Activated naive CD4-positive, alpha-beta T cell treated with anti-CD3 and anti-CD28 coated beads, Interleukin-2, amount 50 U/mL, for 24 hours (primary cell): Measurements from ENCODE around the gene CERS3.

Experiments
- H3K27ac Mint-ChIP-seq: one replicate; pipeline ENCODE4 v1.8.0; 2021; ENCODE audit warnings: mild to moderate bottlenecking, mixed read lengths
- H3K27me3 Mint-ChIP-seq: one replicate; pipeline ENCODE4 v1.8.0; 2021; ENCODE audit warnings: mixed read lengths
- H3K36me3 Mint-ChIP-seq: one replicate; pipeline ENCODE4 v1.8.0; 2021; ENCODE audit warnings: mixed read lengths
- H3K4me1 Mint-ChIP-seq: one replicate; pipeline ENCODE4 v1.8.0; 2021; ENCODE audit warnings: mixed read lengths
- H3K4me3 Mint-ChIP-seq: one replicate; pipeline ENCODE4 v1.8.0; 2021; ENCODE audit warnings: mild to moderate bottlenecking, mixed read lengths
- H3K9me3 Mint-ChIP-seq: one replicate; pipeline ENCODE4 v1.8.0; 2021; ENCODE audit warnings: mixed read lengths

CERS3 gene

DNA sequence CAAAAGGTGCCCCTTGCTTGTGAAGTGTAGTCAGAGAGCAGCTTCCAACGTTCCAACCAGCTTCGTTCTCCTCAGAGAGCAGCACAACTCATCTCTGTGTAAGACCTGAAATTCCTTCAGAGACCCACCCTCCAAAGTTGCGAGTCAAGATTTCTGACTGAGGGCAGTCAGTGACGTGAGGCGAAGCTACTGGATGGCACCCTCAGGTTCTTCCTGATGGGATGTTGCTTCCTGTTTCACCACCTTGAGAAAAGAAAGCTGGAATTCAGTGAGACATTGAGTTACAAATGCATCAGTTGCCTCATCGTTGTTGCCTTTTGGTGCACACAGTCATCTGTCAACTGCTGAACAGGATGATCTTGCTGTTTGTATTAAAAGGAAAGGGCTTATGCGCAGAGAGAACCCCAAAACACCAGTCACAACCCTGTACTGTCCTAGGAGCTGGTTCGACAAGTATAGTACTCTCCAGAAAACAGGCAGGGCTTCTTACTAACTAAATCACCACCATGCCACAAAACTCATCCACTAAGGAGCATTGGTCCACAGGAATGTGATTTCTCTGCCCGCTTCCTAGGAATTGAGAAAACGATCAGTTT is at the start of gene CERS3:
Gene CERS3 (minus strand): TSS at position 118 of the 596 bp plus-strand sequence. CDS start 27,101 bp downstream, outside the sequence.
- H3K27ac Mint-ChIP-seq: peak within 1 kb of the TSS; percentile 44
- no peaks in the 10 kb centered on the region for H3K27me3 Mint-ChIP-seq
- no peaks in the 10 kb centered on the region for H3K9me3 Mint-ChIP-seq
- H3K36me3 Mint-ChIP-seq: peaks cover 3% of the 10 kb centered on the region
- H3K4me1 Mint-ChIP-seq: peaks cover 31% of the 10 kb centered on the region
- H3K4me3 Mint-ChIP-seq: no peak within 1 kb of the TSS

DNA sequence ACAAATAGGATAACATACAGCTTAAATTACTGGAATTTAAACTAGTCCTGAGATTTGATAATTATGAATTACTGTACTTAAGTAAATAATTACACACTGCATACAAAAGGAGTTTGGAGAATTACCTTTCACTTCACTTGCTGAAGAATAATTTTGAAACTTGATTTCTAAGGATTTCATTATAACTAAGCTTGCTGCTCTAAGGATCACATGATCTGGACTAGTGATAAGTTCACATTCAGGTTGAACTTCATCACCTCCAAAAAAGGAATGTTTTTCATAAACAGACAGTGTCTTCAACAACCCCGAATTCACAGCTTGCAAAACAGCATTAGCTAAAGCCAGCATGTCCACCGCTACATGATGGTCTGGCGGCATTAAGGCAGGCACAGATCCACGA is 44.8 kb upstream of the CERS3 start:
- Mint-ChIP-seq H3K27me3 (no peaks in the 10 kb centered on the region), H3K36me3 (peaks cover 28% of the 10 kb centered on the region), H3K9me3 (no peaks in the 10 kb centered on the region), H3K4me3 (peak overlapping the region; percentile 12), H3K4me1 (peaks cover 71% of the 10 kb centered on the region), H3K27ac (peak overlapping the region; percentile 60)

DNA sequence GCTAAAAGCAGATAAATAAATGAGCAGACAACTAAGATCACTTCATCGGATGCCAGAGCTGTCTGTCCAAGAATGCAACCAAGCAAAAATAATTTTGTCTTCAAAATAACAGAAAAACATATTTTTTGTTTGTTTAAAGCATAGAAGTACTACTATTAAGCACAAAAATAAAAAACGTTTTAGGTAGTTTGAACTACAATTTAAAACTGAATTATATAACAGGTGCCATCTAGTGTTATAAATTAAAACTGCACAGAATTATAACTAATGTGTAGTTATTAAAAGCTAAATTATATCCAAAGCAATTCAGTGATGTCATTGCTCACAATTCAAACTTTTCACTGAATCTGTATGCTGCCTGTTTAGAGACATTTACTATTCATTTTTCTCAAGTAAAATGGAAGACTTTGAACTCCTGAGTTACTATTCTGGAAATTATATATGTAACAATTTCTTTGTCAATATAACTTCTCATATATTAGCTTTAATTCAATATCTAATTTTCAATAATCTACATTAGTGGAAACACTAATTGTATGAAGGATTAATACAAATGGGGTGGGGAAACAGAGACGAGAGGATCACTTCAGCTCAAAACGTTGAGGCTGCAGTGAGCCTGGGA is 43.7 kb upstream of the CERS3 start:
- Mint-ChIP-seq H3K9me3 (no peaks in the 10 kb centered on the region), H3K27me3 (no peaks in the 10 kb centered on the region), H3K27ac (peak overlapping the region; percentile 85), H3K4me1 (peaks cover 69% of the 10 kb centered on the region), H3K4me3 (peak overlapping the region; percentile 70), H3K36me3 (peaks cover 28% of the 10 kb centered on the region)

DNA sequence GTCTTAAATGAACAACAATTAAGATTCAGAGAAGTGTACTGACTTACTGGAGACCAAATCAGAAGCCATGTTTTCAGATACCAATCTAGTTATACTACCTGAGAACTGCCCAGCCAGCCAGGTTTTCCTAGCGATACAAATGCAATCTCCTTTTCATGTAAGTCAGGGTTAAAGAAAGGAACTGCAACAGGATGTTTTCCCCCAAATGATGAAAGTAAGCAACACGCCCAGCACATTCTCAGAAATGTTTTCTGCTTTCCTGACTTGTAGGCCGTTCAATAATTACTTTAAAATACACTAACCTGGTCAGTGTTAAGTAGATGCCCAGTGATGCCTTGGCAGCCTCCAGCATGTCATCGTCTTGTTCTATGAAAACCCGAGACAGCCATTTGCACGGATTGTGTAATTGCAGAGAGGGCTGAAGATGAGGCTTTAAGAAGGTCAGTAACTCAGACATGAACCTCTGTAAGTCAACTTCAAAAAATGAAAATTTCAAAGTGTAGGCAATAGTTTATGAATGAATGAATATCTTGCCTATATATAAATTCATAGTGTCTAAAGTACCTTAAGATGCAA is 42.9 kb upstream of the CERS3 start:
- Mint-ChIP-seq H3K4me1 (peaks cover 66% of the 10 kb centered on the region), H3K4me3 (peak overlapping the region; percentile 70), H3K9me3 (no peaks in the 10 kb centered on the region), H3K27ac (peak overlapping the region; percentile 85), H3K27me3 (no peaks in the 10 kb centered on the region), H3K36me3 (peaks cover 29% of the 10 kb centered on the region)

DNA sequence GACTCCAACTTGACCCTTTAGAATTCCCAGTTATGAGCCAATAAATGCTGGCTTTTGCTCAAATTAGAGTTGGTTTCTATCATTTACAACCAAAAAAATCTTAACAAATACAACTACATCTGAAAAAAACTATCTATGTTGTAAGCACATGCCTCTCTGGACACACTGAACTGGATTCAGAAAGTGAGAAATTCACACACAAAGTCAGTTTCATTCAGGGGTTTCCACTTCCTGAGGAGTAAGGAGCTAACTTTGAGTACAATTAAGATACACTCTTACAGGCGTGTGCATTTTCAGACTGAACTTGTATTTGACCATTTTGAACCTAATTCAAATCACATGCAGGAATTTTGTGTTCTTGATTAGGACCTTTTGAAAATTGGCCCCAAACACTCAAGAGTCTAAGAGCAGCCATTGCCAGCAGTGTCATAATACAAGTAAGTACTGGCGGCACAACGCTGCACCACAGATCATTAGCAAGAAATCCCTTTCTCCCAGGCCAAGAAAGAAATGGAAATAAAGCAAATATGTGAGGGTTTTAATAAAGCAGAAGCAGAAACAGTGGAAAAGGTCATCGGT is 42.1 kb upstream of the CERS3 start:
- H3K4me3 Mint-ChIP-seq: peak overlapping the region; percentile 70
- peak overlapping the region; percentile 85 for H3K27ac Mint-ChIP-seq
- no peaks in the 10 kb centered on the region for H3K9me3 Mint-ChIP-seq
- H3K4me1 Mint-ChIP-seq: peaks cover 63% of the 10 kb centered on the region
- no peaks in the 10 kb centered on the region for H3K27me3 Mint-ChIP-seq
- peaks cover 23% of the 10 kb centered on the region for H3K36me3 Mint-ChIP-seq

DNA sequence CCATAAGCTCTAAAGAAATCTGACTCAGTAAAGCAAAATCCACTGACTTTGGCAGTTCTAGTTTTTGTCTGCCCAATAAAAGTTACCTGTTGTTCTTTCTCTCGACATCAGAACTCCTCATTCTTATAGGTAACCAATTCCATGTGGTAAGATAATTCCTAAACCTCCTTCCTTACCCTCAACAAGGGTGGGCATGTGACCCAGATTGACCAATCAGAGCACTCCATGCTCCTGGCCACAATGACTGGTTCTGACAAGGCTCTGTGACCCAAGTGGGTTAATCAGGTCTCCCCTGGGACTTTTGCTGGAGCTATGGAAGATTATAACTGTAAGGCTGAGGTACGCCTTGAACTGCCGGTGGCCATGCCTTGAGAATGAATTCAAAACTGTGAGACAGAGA is 41.5 kb upstream of the CERS3 start:
- Mint-ChIP-seq H3K36me3 (peaks cover 24% of the 10 kb centered on the region), H3K27ac (peak overlapping the region; percentile 85), H3K9me3 (no peaks in the 10 kb centered on the region), H3K4me1 (peaks cover 61% of the 10 kb centered on the region), H3K27me3 (no peaks in the 10 kb centered on the region), H3K4me3 (peak overlapping the region; percentile 70)

DNA sequence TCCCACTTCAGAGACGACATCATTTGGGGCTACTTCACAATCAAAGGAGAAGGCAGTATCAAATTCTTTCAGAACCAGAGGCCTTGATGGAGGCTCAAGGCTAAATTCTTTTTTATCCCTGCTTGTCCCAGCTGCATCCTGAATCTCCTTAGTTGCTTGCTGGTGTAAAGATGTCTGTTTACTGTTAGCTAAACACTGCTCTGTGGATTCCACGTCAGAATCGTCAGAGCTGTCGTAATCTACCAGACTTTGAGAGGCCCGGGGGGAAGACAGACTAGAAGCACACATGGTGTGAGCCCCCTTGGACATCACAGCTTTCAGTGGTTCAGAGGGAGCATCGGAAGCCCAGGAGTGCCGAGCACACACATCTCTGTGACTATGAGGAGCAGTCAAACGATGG is 40.6 kb upstream of the CERS3 start:
- H3K36me3 Mint-ChIP-seq: peaks cover 29% of the 10 kb centered on the region
- H3K9me3 Mint-ChIP-seq: no peaks in the 10 kb centered on the region
- H3K4me3 Mint-ChIP-seq: no peak overlapping the region
- peak overlapping the region; percentile 13 for H3K27ac Mint-ChIP-seq
- H3K27me3 Mint-ChIP-seq: no peaks in the 10 kb centered on the region
- peaks cover 60% of the 10 kb centered on the region for H3K4me1 Mint-ChIP-seq

DNA sequence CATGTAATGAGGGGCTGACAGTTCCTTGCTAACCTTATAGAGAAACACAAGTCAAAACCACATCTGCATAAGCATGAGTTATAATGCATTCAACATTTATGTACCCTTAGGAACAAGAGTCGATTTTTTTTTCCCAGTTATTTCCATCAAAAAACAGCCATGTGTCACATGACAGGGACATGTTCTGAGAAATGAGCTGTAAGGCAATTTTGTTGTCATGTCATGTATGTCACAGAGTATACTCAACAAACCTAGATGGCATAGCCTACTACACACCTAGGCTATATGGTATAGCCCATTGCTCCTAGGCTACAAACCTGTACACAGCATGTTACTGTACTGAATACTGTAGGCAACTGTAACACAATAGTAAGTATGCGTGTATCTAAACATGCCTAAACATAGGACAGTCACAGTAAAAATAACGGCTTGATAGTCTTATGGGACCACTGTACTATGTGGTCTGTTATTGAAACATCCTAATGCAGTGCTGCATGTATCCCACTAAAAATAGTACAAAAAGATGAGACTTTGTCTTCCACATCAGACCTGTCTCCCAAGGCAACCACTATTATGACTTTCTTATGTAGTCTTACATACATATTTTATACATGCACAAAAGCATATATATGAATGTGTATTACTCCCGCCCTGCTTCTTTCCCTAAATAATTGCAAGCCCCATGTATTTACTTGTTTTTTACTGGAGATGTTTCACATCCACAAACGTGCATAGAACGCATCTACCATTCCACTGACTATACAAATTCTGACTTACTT is 38.3 kb upstream of the CERS3 start:
- peaks cover 32% of the 10 kb centered on the region for H3K36me3 Mint-ChIP-seq
- no peak overlapping the region for H3K27ac Mint-ChIP-seq
- no peak overlapping the region for H3K4me3 Mint-ChIP-seq
- H3K4me1 Mint-ChIP-seq: peaks cover 57% of the 10 kb centered on the region
- no peaks in the 10 kb centered on the region for H3K27me3 Mint-ChIP-seq
- no peaks in the 10 kb centered on the region for H3K9me3 Mint-ChIP-seq

DNA sequence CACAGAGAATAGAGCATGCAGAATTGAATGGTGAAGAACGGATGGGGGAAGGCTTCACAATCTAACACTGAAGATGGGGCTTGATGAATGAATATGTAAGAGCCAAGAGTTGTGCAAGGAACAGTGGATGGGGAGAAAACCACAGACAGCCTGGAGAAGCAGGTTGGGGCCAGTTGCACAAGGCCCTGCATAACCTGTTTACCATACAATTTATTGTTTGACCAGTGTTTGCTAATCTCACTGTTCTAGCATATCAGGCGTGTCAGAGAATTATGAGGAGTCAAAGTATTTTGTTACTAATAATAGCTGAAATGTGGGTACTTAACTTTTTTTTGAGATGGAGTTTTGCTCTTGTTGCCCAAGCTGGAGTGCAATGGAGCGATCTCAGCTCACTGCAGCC is 36.8 kb upstream of the CERS3 start:
- peaks cover 44% of the 10 kb centered on the region for H3K4me1 Mint-ChIP-seq
- peak overlapping the region; percentile 13 for H3K27ac Mint-ChIP-seq
- no peaks in the 10 kb centered on the region for H3K27me3 Mint-ChIP-seq
- no peak overlapping the region for H3K4me3 Mint-ChIP-seq
- H3K9me3 Mint-ChIP-seq: no peaks in the 10 kb centered on the region
- peaks cover 32% of the 10 kb centered on the region for H3K36me3 Mint-ChIP-seq

DNA sequence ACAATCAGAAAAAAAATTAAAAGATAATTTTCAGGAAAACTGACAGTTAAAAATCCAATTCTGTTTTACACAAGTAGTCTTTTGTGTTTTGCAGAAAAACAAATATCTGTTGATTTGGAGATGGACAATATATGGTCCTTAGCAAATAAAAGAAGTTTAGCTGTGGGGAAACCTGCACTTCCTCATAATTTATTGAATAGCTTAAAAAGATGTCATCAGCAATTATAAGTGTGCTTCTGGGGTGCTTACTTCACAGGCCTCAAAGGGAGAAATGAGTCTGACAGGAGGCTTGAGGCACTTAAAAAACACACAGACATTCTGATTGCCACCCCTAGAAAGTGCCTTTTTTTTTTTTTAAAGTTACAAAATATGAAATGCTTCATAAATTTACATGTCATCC is 31.6 kb upstream of the CERS3 start:
- Mint-ChIP-seq H3K4me3 (no peak overlapping the region), H3K9me3 (no peaks in the 10 kb centered on the region), H3K36me3 (peaks cover 21% of the 10 kb centered on the region), H3K4me1 (peaks cover 26% of the 10 kb centered on the region), H3K27me3 (no peaks in the 10 kb centered on the region), H3K27ac (no peak overlapping the region)

DNA sequence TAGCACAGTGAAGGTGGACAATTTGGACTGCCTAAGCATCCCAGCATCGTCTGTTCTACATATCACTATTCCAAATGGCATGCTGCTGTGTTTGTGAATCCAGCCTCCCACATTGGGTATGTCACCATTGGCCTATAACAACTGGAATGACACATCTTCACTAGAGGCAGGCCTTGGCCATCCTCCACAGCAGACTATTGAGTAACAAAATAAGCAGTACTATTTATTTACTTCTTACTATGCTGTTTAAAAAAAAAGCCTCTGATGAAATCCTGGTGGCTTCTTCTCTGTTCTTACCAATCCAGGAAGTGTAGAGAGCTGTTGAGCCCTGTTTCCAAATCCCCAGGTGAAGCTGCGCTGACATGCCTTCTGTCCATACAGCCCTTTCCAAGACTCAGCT is 30.6 kb upstream of the CERS3 start:
- peak overlapping the region; percentile 80 for H3K27ac Mint-ChIP-seq
- H3K9me3 Mint-ChIP-seq: no peaks in the 10 kb centered on the region
- no peaks in the 10 kb centered on the region for H3K27me3 Mint-ChIP-seq
- no peak overlapping the region for H3K4me3 Mint-ChIP-seq
- peaks cover 16% of the 10 kb centered on the region for H3K36me3 Mint-ChIP-seq
- H3K4me1 Mint-ChIP-seq: peaks cover 19% of the 10 kb centered on the region

DNA sequence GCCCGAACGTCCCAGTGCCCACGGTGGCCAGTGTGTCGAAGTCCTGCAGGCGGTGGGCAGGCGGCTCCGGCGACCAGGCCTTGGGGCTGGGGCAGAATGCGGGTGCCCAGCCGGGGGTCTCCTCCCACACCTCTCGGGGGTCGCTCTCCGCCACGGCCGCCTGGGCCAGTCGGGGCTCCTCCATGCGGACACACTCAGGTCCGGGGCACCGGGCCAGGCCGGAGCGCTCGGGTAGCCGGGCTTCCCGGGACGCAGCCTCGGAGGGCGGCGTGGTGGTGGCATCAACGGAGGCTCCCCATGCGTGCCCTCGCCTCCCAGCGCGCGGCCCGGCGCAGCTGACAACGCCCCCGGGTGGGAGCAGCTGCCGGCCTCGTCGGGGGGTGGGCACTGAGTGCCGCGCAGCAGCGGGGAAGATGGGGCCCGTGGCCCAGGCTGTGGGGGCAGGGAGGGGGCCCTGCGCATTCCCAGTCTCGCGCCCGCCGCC is 30.1 kb upstream of the CERS3 start:
- H3K36me3 Mint-ChIP-seq: peaks cover 18% of the 10 kb centered on the region
- no peaks in the 10 kb centered on the region for H3K9me3 Mint-ChIP-seq
- no peak overlapping the region for H3K27ac Mint-ChIP-seq
- no peak overlapping the region for H3K4me3 Mint-ChIP-seq
- H3K27me3 Mint-ChIP-seq: no peaks in the 10 kb centered on the region
- H3K4me1 Mint-ChIP-seq: peaks cover 18% of the 10 kb centered on the region

DNA sequence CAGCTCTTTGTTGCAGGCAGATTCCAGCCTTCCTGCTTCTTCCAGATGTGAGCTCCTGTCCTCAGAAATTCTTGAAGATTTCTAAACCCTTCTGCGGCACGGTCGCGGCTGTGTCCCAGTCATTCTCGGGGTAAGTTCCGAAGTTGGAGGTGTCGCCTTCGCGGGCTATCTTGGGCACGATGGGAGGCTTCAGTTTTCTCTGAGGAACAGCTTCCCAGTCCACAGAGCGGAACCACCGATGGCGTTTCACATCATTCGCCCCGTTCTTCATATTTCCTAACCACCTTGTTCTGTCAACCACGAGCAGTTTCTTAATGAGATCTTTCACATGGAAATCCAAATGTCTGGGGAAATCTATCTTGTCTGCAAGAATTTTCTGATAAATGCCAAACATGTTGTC is 24.7 kb upstream of the CERS3 start:
- Mint-ChIP-seq H3K9me3 (no peaks in the 10 kb centered on the region), H3K27me3 (no peaks in the 10 kb centered on the region), H3K4me1 (no peaks in the 10 kb centered on the region), H3K4me3 (no peak overlapping the region), H3K27ac (no peak overlapping the region), H3K36me3 (peaks cover 13% of the 10 kb centered on the region)

DNA sequence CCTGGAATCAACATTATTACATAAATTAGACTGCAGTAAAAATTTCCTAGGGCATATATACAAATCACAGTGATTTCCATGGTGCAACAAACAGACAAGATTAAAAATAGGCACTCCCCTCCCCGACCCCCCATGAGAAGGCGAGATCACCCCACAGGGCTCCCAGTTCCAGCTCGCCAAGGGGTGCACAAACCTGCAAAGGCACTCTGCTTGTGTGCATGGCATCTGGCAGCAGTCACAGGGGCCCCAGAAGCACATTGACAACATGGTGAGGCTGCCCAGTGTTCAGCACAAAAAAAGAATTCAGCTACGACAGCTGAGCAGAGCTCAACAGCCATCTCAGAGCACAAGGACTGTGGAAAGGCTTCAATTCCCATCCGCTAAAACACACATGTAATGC is 19.2 kb upstream of the CERS3 start:
- Mint-ChIP-seq H3K27me3 (no peaks in the 10 kb centered on the region), H3K27ac (no peak overlapping the region), H3K9me3 (no peaks in the 10 kb centered on the region), H3K4me1 (peaks cover 11% of the 10 kb centered on the region), H3K36me3 (peaks cover 6% of the 10 kb centered on the region), H3K4me3 (no peak overlapping the region)

DNA sequence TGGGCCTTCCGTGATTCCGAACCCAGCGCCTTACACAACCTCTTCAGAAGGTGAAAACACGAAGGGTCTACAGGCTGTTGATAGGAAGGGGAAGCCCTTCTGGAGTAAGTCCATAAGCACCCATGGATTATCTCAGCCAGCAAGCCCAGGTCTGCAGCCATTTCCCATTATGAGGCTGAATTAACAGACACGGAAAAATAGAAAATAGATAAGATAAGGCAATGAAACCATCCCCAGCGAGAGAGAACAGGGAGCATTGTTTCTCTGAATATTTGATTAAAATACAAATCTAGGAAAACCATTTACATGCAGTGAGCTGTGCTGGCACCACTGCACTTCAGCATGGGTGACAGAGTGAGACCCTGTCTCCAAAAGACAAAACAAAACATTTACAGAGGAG is 16.2 kb upstream of the CERS3 start:
- Mint-ChIP-seq H3K9me3 (no peaks in the 10 kb centered on the region), H3K27me3 (no peaks in the 10 kb centered on the region), H3K27ac (no peak overlapping the region), H3K4me1 (peaks cover 19% of the 10 kb centered on the region), H3K4me3 (no peak overlapping the region), H3K36me3 (no peaks in the 10 kb centered on the region)
